ENCODE results near the gene AP5B1. TPM values are rescaled to one million over a fixed set of nuclear protein-coding genes. Genes with fewer than 3 reads are reported as not detected.
"Not testable (repeated sequence)": the region's sequence is repeated elsewhere in the genome, so short reads cannot be mapped to it uniquely, and the experiment has no call there.

The AP5B1 gene
- total RNA-seq, 1 donor, result 18.1 TPM

- no peak overlapping the region for H3K4me2 ChIP-seq (ENCODE audit: insufficient read depth, low read length)
- TF ChIP-seq, protein P1, sequence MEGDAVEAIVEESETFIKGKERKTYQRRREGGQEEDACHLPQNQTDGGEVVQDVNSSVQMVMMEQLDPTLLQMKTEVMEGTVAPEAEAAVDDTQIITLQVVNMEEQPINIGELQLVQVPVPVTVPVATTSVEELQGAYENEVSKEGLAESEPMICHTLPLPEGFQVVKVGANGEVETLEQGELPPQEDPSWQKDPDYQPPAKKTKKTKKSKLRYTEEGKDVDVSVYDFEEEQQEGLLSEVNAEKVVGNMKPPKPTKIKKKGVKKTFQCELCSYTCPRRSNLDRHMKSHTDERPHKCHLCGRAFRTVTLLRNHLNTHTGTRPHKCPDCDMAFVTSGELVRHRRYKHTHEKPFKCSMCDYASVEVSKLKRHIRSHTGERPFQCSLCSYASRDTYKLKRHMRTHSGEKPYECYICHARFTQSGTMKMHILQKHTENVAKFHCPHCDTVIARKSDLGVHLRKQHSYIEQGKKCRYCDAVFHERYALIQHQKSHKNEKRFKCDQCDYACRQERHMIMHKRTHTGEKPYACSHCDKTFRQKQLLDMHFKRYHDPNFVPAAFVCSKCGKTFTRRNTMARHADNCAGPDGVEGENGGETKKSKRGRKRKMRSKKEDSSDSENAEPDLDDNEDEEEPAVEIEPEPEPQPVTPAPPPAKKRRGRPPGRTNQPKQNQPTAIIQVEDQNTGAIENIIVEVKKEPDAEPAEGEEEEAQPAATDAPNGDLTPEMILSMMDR (IDR thresholded peaks at IDR 0.05; ENCODE audit: extremely low read depth, low read depth, low read length), result peak; percentile 43
- peaks cover 30% of the 10 kb centered on the region for H4K20me1 ChIP-seq (ENCODE audit: insufficient read depth, low read length)
- H2AFZ ChIP-seq (ENCODE audit: low read length), result no peak overlapping the region
- H3K4me1 ChIP-seq (ENCODE audit: insufficient read depth, low read length), result no peaks in the 10 kb centered on the region
- peaks cover 19% of the 10 kb centered on the region for H3K79me2 ChIP-seq (ENCODE audit: insufficient read depth, low read length)
- H3K9me3 ChIP-seq (ENCODE audit: low read depth, low read length), result no peaks in the 10 kb centered on the region
- peaks cover 9% of the 10 kb centered on the region for H3K36me3 ChIP-seq (ENCODE audit: insufficient read depth, low read length)
- H3K4me3 ChIP-seq (ENCODE audit: insufficient read depth, low read length), result no peak overlapping the region
- H3K27me3 ChIP-seq (ENCODE audit: insufficient read depth, low read length), result no peaks in the 10 kb centered on the region
- H3K27ac ChIP-seq (ENCODE audit: low read depth, low read length), result no peak overlapping the region
- peak; percentile 88 for DNase-seq (ENCODE audit: insufficient read length, low spot score, missing footprints)
These were observed 6.9 kb downstream of the AP5B1 start for GRCh38 chr11:65773784-65774411.

DNA sequence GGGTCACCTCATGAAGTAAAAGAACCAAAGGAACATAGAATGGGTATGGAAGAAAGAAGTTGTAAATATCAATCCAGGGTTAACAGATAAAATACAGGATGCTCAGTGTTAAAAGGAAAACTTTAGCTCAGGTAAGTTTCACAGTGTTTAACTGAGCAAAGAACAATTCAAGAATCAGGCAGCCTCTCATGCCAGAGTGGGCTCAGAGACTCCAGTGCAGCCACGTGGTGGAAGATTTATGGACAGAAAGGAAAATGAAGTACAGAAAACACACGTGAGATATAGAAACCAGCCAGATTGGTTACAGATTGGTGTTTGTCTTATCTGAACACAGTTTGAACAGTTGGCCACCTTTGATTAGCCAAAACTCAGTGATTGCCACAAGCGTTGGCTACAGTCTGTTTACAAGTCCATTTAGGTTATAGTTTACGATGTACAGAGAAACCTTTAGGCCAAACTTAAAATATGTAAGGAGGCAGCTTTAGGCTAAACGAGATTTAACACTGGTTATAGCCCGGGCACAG, 9.1 kb downstream of the AP5B1 start:
- Histone ChIP-seq H3K4me2 (ENCODE audit: insufficient read depth, low read length) (no peak overlapping the region), H3K4me3 (ENCODE audit: insufficient read depth, low read length) (no peak overlapping the region), H3K36me3 (ENCODE audit: insufficient read depth, low read length) (no peaks in the 10 kb centered on the region), H2AFZ (ENCODE audit: low read length) (no peak overlapping the region), H3K27ac (ENCODE audit: low read depth, low read length) (no peak overlapping the region), H4K20me1 (ENCODE audit: insufficient read depth, low read length) (peaks cover 16% of the 10 kb centered on the region), H3K4me1 (ENCODE audit: insufficient read depth, low read length) (peaks cover 2% of the 10 kb centered on the region), H3K79me2 (ENCODE audit: insufficient read depth, low read length) (no peaks in the 10 kb centered on the region), H3K27me3 (ENCODE audit: insufficient read depth, low read length) (no peaks in the 10 kb centered on the region), H3K9me3 (ENCODE audit: low read depth, low read length) (no peaks in the 10 kb centered on the region)
- DNase-seq (ENCODE audit: insufficient read length, low spot score, missing footprints), result no peak
- TF ChIP-seq, protein P1 (IDR thresholded peaks at IDR 0.05; ENCODE audit: extremely low read depth, low read depth, low read length), result no peak

GRCh38 chr11:65770951-65771567, 9.7 kb downstream of the AP5B1 start:
- DNase-seq (ENCODE audit: insufficient read length, low spot score, missing footprints), result no peak
- H4K20me1 ChIP-seq (ENCODE audit: insufficient read depth, low read length), result peaks cover 10% of the 10 kb centered on the region
- TF ChIP-seq, protein P1 (IDR thresholded peaks at IDR 0.05; ENCODE audit: extremely low read depth, low read depth, low read length), result no peak
- H2AFZ ChIP-seq (ENCODE audit: low read length), result no peak overlapping the region
- no peaks in the 10 kb centered on the region for H3K36me3 ChIP-seq (ENCODE audit: insufficient read depth, low read length)
- no peak overlapping the region for H3K27ac ChIP-seq (ENCODE audit: low read depth, low read length)
- H3K27me3 ChIP-seq (ENCODE audit: insufficient read depth, low read length), result no peaks in the 10 kb centered on the region
- H3K79me2 ChIP-seq (ENCODE audit: insufficient read depth, low read length), result no peaks in the 10 kb centered on the region
- H3K4me3 ChIP-seq (ENCODE audit: insufficient read depth, low read length), result no peak overlapping the region
- no peaks in the 10 kb centered on the region for H3K9me3 ChIP-seq (ENCODE audit: low read depth, low read length)
- H3K4me2 ChIP-seq (ENCODE audit: insufficient read depth, low read length), result no peak overlapping the region
- peaks cover 2% of the 10 kb centered on the region for H3K4me1 ChIP-seq (ENCODE audit: insufficient read depth, low read length)

DNA sequence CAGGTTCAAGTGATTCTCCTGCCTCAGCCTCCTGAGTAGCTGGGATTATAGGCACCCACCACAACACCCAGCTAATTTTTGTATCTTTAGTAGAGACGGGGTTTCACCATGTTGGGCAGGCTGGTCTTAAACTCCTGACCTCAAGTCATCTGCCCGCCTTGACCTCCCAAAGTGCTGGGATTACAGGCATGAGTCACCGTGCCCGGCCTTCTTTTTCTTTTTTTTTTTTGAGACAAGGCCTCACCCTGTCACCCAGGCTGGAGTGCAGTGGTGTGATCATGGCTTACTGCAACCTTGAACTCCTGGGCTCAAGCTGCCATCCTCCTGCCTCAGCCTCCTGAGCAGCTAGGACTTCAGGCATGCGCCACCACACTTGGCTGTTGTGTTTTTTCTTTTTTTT, 13.0 kb downstream of the AP5B1 start:
- not testable (repeated sequence) for H3K36me3 ChIP-seq (ENCODE audit: insufficient read depth, low read length); H3K9me3 ChIP-seq (ENCODE audit: low read depth, low read length); H3K27me3 ChIP-seq (ENCODE audit: insufficient read depth, low read length); H2AFZ ChIP-seq (ENCODE audit: low read length); DNase-seq (ENCODE audit: insufficient read length, low spot score, missing footprints); H3K79me2 ChIP-seq (ENCODE audit: insufficient read depth, low read length); H3K4me2 ChIP-seq (ENCODE audit: insufficient read depth, low read length); H3K27ac ChIP-seq (ENCODE audit: low read depth, low read length); H4K20me1 ChIP-seq (ENCODE audit: insufficient read depth, low read length); H3K4me3 ChIP-seq (ENCODE audit: insufficient read depth, low read length); H3K4me1 ChIP-seq (ENCODE audit: insufficient read depth, low read length)

Data from osteoblast (primary cell).